ENCODE results near the gene ARFIP1. TPM values are rescaled to one million over a fixed set of nuclear protein-coding genes. Genes with fewer than 3 reads are reported as not detected.

ARFIP1 gene
- total RNA-seq, 1 experiment from 2014 or later, result 32.7 TPM

DNA sequence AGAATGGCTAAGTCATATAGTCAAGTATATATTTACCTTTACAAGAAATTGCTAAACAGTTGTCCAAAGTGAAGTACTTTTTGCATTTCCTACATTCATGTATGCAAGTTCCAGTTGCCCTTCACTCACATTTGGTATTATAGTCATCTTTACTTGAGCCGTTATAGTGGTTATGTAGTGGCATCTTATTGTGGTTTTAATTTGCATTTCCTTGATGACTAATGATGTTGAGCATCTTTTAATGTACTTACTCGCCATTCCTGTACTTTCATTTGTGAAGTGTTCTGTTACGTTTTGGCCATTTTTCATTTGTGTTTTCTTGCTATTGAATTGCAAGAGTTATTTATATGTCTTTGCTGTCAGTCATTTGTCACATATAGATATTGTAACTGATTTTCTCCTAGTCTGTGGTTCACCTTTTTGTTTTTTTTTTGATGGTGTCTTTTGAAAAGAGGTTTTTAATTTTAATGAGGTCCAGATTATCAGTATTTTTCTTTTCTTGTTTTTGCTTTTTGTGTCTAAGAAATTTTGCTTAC is 27.6 kb downstream of the ARFIP1 start:
- Histone ChIP-seq H3K4me2 (ENCODE audit: low read length) (no peak overlapping the region), H4K20me1 (ENCODE audit: insufficient read depth) (peaks cover 4% of the 10 kb centered on the region; the same call in 1 of the 2 replicates), H3K9me3 (ENCODE audit: control insufficient read depth in 1 of 2, insufficient read depth in 1 of 2, low read depth in 1 of 2, low read length in 2 of 2) (no peaks in the 10 kb centered on the region), H3K4me3 (replicated peaks in 1 of 2; ENCODE audit: low read depth in 1 of 2, low read length in 2 of 2) (no peak overlapping the region), H2AFZ (ENCODE audit: low read depth, low read length, poor library complexity, severe bottlenecking) (no peak overlapping the region), H3K36me3 (ENCODE audit: control insufficient read depth in 1 of 2, insufficient read depth in 2 of 2, low read length in 2 of 2) (no peaks in the 10 kb centered on the region), H3K27ac (ENCODE audit: low read depth, low read length) (no peak overlapping the region), H3K27me3 (ENCODE audit: insufficient read depth, low read length) (no peaks in the 10 kb centered on the region), H3K4me1 (ENCODE audit: control insufficient read depth in 1 of 2, insufficient read depth in 2 of 2, low read length in 2 of 2) (no peaks in the 10 kb centered on the region; a peak in 1 of 4 replicates), H3K9me2 (ENCODE audit: insufficient read depth) (no peaks in the 10 kb centered on the region), H3K79me2 (ENCODE audit: insufficient read depth, low read length) (peaks cover 68% of the 10 kb centered on the region), H3K9ac (ENCODE audit: low read length) (no peak overlapping the region)
- ChIA-PET CTCF (interaction anchor here (0.7 kb wide), 1 partner anchor 806 kb away, joined by 3 read pairs; no protein-coding TSS in a partner anchor), RAD21 (ENCODE audit: low non-redundant PET in 1 of 2, low total read pairs in 2 of 2, uncharacterized antibody in 2 of 2, unreplicated experiment in 2 of 2) (no interaction called here), POLR2A (no interaction called here)
- no peak for ATAC-seq
- no peak for DNase-seq (ENCODE audit: low read depth, low spot score)
- intact Hi-C loops (cut with micrococcal nuclease), result no loop called here
- TF ChIP-seq CEBPB (IDR thresholded peaks at IDR 0.05; ENCODE audit: low read depth) (no peak), YY1 (IDR thresholded peaks at IDR 0.05; ENCODE audit: extremely low read depth, insufficient replicate concordance, low read depth, low read length) (no peak), CBX3 (IDR thresholded peaks at IDR 0.05; ENCODE audit: low read depth) (no peak), ELF1 (IDR thresholded peaks at IDR 0.05; ENCODE audit: borderline replicate concordance, low read depth) (no peak), JUND (IDR thresholded peaks at IDR 0.05) (no peak), EGR1 (IDR thresholded peaks at IDR 0.05; ENCODE audit: low read depth) (no peak), SP1 (IDR thresholded peaks at IDR 0.05; ENCODE audit: low read depth) (no peak), EZH2 (IDR thresholded peaks at IDR 0.05) (no peak), ZFX (IDR thresholded peaks at IDR 0.05) (no peak), POLR2A (IDR thresholded peaks at IDR 0.05; ENCODE audit: borderline replicate concordance, extremely low read depth, insufficient read depth, insufficient read length) (no peak), FOSL1 (IDR thresholded peaks at IDR 0.05; ENCODE audit: low read depth) (no peak), EZH2phosphoT487 (IDR thresholded peaks at IDR 0.05; ENCODE audit: borderline replicate concordance) (no peak), SIN3A (IDR thresholded peaks at IDR 0.05; ENCODE audit: low read depth) (no peak), RAD21 (IDR thresholded peaks at IDR 0.05; ENCODE audit: low read depth) (no peak), POLR2AphosphoS5 (IDR thresholded peaks at IDR 0.05; ENCODE audit: low read depth, low read length) (no peak)
- TF ChIP-seq, protein P1, sequence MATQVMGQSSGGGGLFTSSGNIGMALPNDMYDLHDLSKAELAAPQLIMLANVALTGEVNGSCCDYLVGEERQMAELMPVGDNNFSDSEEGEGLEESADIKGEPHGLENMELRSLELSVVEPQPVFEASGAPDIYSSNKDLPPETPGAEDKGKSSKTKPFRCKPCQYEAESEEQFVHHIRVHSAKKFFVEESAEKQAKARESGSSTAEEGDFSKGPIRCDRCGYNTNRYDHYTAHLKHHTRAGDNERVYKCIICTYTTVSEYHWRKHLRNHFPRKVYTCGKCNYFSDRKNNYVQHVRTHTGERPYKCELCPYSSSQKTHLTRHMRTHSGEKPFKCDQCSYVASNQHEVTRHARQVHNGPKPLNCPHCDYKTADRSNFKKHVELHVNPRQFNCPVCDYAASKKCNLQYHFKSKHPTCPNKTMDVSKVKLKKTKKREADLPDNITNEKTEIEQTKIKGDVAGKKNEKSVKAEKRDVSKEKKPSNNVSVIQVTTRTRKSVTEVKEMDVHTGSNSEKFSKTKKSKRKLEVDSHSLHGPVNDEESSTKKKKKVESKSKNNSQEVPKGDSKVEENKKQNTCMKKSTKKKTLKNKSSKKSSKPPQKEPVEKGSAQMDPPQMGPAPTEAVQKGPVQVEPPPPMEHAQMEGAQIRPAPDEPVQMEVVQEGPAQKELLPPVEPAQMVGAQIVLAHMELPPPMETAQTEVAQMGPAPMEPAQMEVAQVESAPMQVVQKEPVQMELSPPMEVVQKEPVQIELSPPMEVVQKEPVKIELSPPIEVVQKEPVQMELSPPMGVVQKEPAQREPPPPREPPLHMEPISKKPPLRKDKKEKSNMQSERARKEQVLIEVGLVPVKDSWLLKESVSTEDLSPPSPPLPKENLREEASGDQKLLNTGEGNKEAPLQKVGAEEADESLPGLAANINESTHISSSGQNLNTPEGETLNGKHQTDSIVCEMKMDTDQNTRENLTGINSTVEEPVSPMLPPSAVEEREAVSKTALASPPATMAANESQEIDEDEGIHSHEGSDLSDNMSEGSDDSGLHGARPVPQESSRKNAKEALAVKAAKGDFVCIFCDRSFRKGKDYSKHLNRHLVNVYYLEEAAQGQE (IDR thresholded peaks at IDR 0.05; ENCODE audit: low read depth), result no peak
- TF ChIP-seq, protein P2, sequence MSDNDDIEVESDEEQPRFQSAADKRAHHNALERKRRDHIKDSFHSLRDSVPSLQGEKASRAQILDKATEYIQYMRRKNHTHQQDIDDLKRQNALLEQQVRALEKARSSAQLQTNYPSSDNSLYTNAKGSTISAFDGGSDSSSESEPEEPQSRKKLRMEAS (IDR thresholded peaks at IDR 0.05), result no peak
- TF ChIP-seq, protein P3, sequence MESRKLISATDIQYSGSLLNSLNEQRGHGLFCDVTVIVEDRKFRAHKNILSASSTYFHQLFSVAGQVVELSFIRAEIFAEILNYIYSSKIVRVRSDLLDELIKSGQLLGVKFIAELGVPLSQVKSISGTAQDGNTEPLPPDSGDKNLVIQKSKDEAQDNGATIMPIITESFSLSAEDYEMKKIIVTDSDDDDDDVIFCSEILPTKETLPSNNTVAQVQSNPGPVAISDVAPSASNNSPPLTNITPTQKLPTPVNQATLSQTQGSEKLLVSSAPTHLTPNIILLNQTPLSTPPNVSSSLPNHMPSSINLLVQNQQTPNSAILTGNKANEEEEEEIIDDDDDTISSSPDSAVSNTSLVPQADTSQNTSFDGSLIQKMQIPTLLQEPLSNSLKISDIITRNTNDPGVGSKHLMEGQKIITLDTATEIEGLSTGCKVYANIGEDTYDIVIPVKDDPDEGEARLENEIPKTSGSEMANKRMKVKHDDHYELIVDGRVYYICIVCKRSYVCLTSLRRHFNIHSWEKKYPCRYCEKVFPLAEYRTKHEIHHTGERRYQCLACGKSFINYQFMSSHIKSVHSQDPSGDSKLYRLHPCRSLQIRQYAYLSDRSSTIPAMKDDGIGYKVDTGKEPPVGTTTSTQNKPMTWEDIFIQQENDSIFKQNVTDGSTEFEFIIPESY (IDR thresholded peaks at IDR 0.05; ENCODE audit: extremely low read depth, insufficient replicate concordance, low read length), result no peak
- TF ChIP-seq, protein P4, sequence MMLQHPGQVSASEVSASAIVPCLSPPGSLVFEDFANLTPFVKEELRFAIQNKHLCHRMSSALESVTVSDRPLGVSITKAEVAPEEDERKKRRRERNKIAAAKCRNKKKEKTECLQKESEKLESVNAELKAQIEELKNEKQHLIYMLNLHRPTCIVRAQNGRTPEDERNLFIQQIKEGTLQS (IDR thresholded peaks at IDR 0.05), result no peak
- TF ChIP-seq, protein P5, sequence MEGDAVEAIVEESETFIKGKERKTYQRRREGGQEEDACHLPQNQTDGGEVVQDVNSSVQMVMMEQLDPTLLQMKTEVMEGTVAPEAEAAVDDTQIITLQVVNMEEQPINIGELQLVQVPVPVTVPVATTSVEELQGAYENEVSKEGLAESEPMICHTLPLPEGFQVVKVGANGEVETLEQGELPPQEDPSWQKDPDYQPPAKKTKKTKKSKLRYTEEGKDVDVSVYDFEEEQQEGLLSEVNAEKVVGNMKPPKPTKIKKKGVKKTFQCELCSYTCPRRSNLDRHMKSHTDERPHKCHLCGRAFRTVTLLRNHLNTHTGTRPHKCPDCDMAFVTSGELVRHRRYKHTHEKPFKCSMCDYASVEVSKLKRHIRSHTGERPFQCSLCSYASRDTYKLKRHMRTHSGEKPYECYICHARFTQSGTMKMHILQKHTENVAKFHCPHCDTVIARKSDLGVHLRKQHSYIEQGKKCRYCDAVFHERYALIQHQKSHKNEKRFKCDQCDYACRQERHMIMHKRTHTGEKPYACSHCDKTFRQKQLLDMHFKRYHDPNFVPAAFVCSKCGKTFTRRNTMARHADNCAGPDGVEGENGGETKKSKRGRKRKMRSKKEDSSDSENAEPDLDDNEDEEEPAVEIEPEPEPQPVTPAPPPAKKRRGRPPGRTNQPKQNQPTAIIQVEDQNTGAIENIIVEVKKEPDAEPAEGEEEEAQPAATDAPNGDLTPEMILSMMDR (IDR thresholded peaks at IDR 0.05 in 2 of 3, conservative IDR thresholded peaks at IDR 0.05 in 1 of 3; ENCODE audit: borderline replicate concordance in 1 of 3, insufficient read depth in 1 of 3, low read depth in 2 of 3, low read length in 2 of 3), result no peak
- no TSS peak for BruUV-seq (replicated peaks)
